HCT116 (cell line): Measurements from ENCODE around the gene EEIG1. TPM values are rescaled to one million over a fixed set of nuclear protein-coding genes. Genes with fewer than 3 reads are reported as not detected.

Experiments used
- ATAC-seq: fragments of 200-7000 bp; cut with Tn5 transposase; 2 replicates; pipeline ENCODE4 v1.9.1; 2020; ENCODE audit warnings: mild to moderate bottlenecking, moderate library complexity
- BruUV-seq: library from RNA; stranded (reverse); fragments of 400-500 nt; replicated peaks from 2 replicates; lab custom pipeline; 2021; lab: Mats Ljungman, UMichigan
- CTCF ChIA-PET: fragments of 300-600 bp; sonication (Branson Sonifier 250); formaldehyde crosslinking; loops from one replicate; lab custom pipeline; 2021; ENCODE audit warnings: antibody characterized with exemption; lab: Charles Lee
- POLR2A ChIA-PET: fragments of 300-600, 350-600 bp; sonication (Branson Sonifier 250); formaldehyde crosslinking; loops from one replicate; lab custom pipeline; 2021; ENCODE audit warnings: antibody characterized with exemption; lab: Charles Lee
- RAD21 ChIA-PET, 2 experiments: fragments of 300-600 bp; sonication (Branson Sonifier 250); formaldehyde crosslinking; loops; one replicate each; lab custom pipeline; 2023; ENCODE audit warnings: low total read pairs in 2 of 2; ENCODE audit not compliant: uncharacterized antibody in 2 of 2, unreplicated experiment in 2 of 2, low non-redundant PET in 1 of 2; lab: Charles Lee
- DNase-seq: peaks from one replicate; pipeline ENCODE4 v3.0.0-alpha.2; 2010; ENCODE audit warnings: low read depth, low spot score
- H2AFZ ChIP-seq: fragments of 200-600 bp; shearing (Covaris generic), sonication (generic); 2 replicates; pipeline ENCODE4 v1.6.1; 2017; ENCODE audit warnings: low read depth, mixed run types, mixed read lengths, antibody characterized with exemption, low read length; ENCODE audit not compliant: poor library complexity, severe bottlenecking
- H3K27ac ChIP-seq: 2 replicates; pipeline ENCODE4 v1.5.1; 2012; ENCODE audit warnings: low read depth, low read length
- H3K27me3 ChIP-seq: fragments of 200-600 bp; sonication (generic); 2 replicates; pipeline ENCODE4 v1.6.1; 2016; ENCODE audit warnings: mixed run types, low read length, mixed read lengths; ENCODE audit not compliant: insufficient read depth
- H3K36me3 ChIP-seq, 2 experiments: fragments of 200-500 bp in 1 of 2; fragments of 200-600 bp in 1 of 2; sonication (Bioruptor generic) in 1 of 2; sonication (generic) in 1 of 2; 2 replicates each; pipeline versions ENCODE4 v1.5.1 to v1.6.1; 2014 to 2016; ENCODE audit warnings: low read length in 2 of 2, inconsistent platforms in 1 of 2, mixed read lengths in 1 of 2, mixed run types in 1 of 2; ENCODE audit not compliant: insufficient read depth in 2 of 2, control insufficient read depth in 1 of 2
- H3K4me1 ChIP-seq, 2 experiments: fragments of 200-600 bp in 1 of 2; sonication (generic) in 1 of 2; 2 replicates each; pipeline versions ENCODE4 v1.5.1 to v1.6.1; 2012 to 2017; ENCODE audit warnings: low read length in 2 of 2, inconsistent platforms in 1 of 2, mild to moderate bottlenecking in 1 of 2, mixed read lengths in 1 of 2, mixed run types in 1 of 2, moderate library complexity in 1 of 2; ENCODE audit not compliant: insufficient read depth in 2 of 2, control insufficient read depth in 1 of 2
- H3K4me2 ChIP-seq: fragments of 200-600 bp; sonication (generic); 2 replicates; pipeline ENCODE4 v1.6.1; 2017; ENCODE audit warnings: mixed run types, low read length, mixed read lengths
- H3K4me3 ChIP-seq, 2 experiments: fragments of 200-600 bp in 1 of 2; sonication (generic) in 1 of 2; replicated peaks in 1 of 2; 2 replicates each; pipeline ENCODE4 v1.5.1; 2011 to 2016; ENCODE audit warnings: low read length in 2 of 2, control low read depth in 1 of 2, low read depth in 1 of 2, mild to moderate bottlenecking in 1 of 2, mixed read lengths in 1 of 2, mixed run types in 1 of 2
- H3K79me2 ChIP-seq: fragments of 200-600 bp; sonication (generic); 2 replicates; pipeline ENCODE4 v1.6.1; 2017; ENCODE audit warnings: mild to moderate bottlenecking, mixed run types, low read length, moderate library complexity, mixed read lengths; ENCODE audit not compliant: insufficient read depth
- H3K9ac ChIP-seq: fragments of 200-600 bp; sonication (generic); 2 replicates; pipeline ENCODE4 v1.6.1; 2016; ENCODE audit warnings: low read length, mixed read lengths
- H3K9me2 ChIP-seq: fragments of 200-600 bp; sonication (generic), shearing (Covaris generic); 2 replicates; pipeline ENCODE4 v1.6.1; 2017; ENCODE audit warnings: mixed run types, mild to moderate bottlenecking, moderate library complexity; ENCODE audit not compliant: insufficient read depth
- H3K9me3 ChIP-seq, 2 experiments: fragments of 200-500 bp in 1 of 2; fragments of 200-600 bp in 1 of 2; sonication (Bioruptor generic) in 1 of 2; sonication (generic) in 1 of 2; 2 replicates each; pipeline ENCODE4 v1.6.1; 2014 to 2017; ENCODE audit warnings: low read length in 2 of 2, mixed read lengths in 2 of 2, inconsistent platforms in 1 of 2, low read depth in 1 of 2, mild to moderate bottlenecking in 1 of 2, mixed run types in 1 of 2, moderate library complexity in 1 of 2; ENCODE audit not compliant: control insufficient read depth in 1 of 2, insufficient read depth in 1 of 2
- H4K20me1 ChIP-seq: fragments of 200-600 bp; sonication (generic), shearing (Covaris generic); 2 replicates; pipeline ENCODE4 v1.6.1; 2017; ENCODE audit warnings: mixed run types, mild to moderate bottlenecking, moderate library complexity; ENCODE audit not compliant: insufficient read depth
- CBX3 ChIP-seq: IDR thresholded peaks from 2 replicates; pipeline ENCODE4 v1.6.1; 2012; ENCODE audit warnings: low read depth
- CEBPB ChIP-seq: IDR thresholded peaks from 2 replicates; pipeline ENCODE4 v1.6.1; 2012; ENCODE audit warnings: low read depth
- EZH2phosphoT487 ChIP-seq: fragments of 200-600 bp; IDR thresholded peaks from 2 replicates; pipeline ENCODE4 v1.6.1; 2018; ENCODE audit warnings: antibody characterized with exemption, borderline replicate concordance
- POLR2AphosphoS5 ChIP-seq: IDR thresholded peaks from 2 replicates; pipeline ENCODE4 v1.6.1; 2011; ENCODE audit warnings: mild to moderate bottlenecking, low read depth, low read length, moderate library complexity
- RAD21 ChIP-seq: IDR thresholded peaks from 2 replicates; pipeline ENCODE4 v1.6.1; 2012; ENCODE audit warnings: low read depth, mild to moderate bottlenecking
- SRF ChIP-seq: IDR thresholded peaks from 2 replicates; pipeline ENCODE4 v1.6.1; 2012; ENCODE audit warnings: low read depth
- intact Hi-C: fragments of 100-400 bp; cut with micrococcal nuclease; formaldehyde crosslinking; loops from 2 replicates; pipeline ENCODE4 v1.10.0; 2022
- total RNA-seq: library from RNA; stranded (reverse); gene quantifications from one replicate; pipeline ENCODE4 v1.2.1, GENCODE V29; 2021; ENCODE audit not compliant: unreplicated experiment
- TF ChIP-seq, protein P1 (sequence below): IDR thresholded peaks from 2 replicates; pipeline ENCODE4 v1.6.1; 2011; ENCODE audit warnings: mild to moderate bottlenecking, low read length, moderate library complexity; ENCODE audit not compliant: insufficient replicate concordance; ENCODE audit errors: extremely low read depth

The EEIG1 gene
- total RNA-seq, 1 experiment from 2014 or later, result 44.2 TPM

DNA sequence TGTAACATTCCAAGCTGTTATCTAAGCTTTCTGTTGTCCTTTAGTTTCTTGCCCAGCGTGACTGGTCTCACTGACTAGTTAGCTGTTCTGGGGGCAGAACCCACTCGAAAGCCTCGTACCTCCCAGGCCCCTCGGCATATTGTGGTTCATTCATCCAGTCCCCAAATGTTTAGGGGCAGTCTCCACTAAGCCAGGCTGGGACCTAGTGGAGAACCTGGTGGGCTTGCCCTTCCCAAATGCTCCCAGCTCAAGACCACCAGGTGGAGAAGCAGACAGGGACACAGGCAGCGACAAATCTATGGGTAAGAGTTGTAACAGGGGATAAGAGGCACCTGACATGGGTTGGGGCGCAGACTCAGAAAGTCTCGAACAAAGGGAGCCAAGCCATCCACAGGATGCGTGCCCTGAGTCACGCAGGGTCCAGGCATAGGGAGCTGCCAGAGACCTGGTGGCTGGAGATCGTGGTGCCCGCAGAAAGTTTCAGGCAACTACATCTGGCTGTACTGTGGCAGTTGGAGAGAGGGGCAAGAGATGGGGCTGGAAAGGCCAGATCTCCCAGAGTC is 851 bp upstream of the EEIG1 start:
- no peaks in the 10 kb centered on the region for H3K27me3 ChIP-seq
- ChIA-PET CTCF (interaction anchor here (1.1 to 1.6 kb wide), 2 partner anchors 25 to 39 kb away, joined by 3 to 6 read pairs; no protein-coding TSS in a partner anchor), RAD21 (no interaction called here), POLR2A (interaction anchor here (1.9 to 2.8 kb wide), 3 partner anchors 10 to 26 kb away, joined by 5 to 8 read pairs (median 8); no protein-coding TSS in a partner anchor)
- peak overlapping the region; percentile 91 for H3K4me2 ChIP-seq
- ATAC-seq (no peak), DNase-seq (no peak)
- peaks cover 36% of the 10 kb centered on the region for H3K79me2 ChIP-seq
- no peaks in the 10 kb centered on the region for H3K9me3 ChIP-seq
- no peaks in the 10 kb centered on the region for H3K9me2 ChIP-seq
- H4K20me1 ChIP-seq, result no peaks in the 10 kb centered on the region
- H3K9ac ChIP-seq, result peak overlapping the region; percentile 71
- intact Hi-C loops, result no loop called here
- TF ChIP-seq EZH2phosphoT487 (no peak), SRF (no peak), RAD21 (no peak), CBX3 (no peak)
- TF ChIP-seq, protein P1, sequence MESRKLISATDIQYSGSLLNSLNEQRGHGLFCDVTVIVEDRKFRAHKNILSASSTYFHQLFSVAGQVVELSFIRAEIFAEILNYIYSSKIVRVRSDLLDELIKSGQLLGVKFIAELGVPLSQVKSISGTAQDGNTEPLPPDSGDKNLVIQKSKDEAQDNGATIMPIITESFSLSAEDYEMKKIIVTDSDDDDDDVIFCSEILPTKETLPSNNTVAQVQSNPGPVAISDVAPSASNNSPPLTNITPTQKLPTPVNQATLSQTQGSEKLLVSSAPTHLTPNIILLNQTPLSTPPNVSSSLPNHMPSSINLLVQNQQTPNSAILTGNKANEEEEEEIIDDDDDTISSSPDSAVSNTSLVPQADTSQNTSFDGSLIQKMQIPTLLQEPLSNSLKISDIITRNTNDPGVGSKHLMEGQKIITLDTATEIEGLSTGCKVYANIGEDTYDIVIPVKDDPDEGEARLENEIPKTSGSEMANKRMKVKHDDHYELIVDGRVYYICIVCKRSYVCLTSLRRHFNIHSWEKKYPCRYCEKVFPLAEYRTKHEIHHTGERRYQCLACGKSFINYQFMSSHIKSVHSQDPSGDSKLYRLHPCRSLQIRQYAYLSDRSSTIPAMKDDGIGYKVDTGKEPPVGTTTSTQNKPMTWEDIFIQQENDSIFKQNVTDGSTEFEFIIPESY, result no peak
- no peak overlapping the region for H2AFZ ChIP-seq
- H3K4me3 ChIP-seq, result peak overlapping the region; percentile 44 to 62
- BruUV-seq, result no TSS peak
- peaks cover 28 to 46% of the 10 kb centered on the region in 2 experiments for H3K4me1 ChIP-seq
- H3K27ac ChIP-seq, result peak overlapping the region; percentile 95
- H3K36me3 ChIP-seq, result no peaks in the 10 kb centered on the region

DNA sequence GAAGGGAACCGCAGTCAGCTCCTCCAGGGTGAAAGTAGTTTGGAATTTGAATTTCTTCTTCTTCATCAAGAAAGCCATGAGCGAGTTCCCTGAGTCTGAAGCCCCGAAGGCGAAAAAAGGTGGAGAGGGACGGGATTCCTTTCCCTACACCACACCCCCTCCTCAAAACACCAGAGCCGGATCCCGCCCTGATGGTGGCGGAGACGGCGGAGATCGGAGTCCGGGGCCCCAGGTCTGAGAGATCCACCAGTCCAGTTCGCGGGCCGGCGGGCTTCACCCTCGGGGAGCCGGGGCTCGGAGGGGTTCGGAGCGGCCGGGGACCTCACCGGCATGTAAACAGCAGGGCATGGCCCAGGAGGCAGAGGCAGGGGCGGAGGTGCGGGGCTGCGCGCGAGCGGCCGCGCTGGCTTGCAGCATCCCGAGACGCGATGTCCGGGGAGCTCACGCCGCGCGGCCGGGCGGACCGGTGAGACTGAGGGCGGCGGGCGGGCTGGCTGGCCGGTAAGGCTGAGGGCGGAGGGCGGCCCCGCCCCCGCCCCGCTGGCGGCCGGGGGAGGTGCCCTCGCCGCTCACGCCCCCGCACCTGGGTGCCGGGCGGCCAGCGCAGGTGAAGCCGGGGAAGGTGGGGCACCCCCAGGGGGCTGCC is 606 bp downstream of the EEIG1 start:
- Histone ChIP-seq H4K20me1 (no peaks in the 10 kb centered on the region), H3K36me3 (no peaks in the 10 kb centered on the region), H3K4me3 (peak overlapping the region; percentile 64 to 87), H3K27ac (peak overlapping the region; percentile 95), H3K79me2 (peaks cover 51% of the 10 kb centered on the region), H3K27me3 (no peaks in the 10 kb centered on the region), H3K9me2 (no peaks in the 10 kb centered on the region), H2AFZ (no peak overlapping the region), H3K9me3 (no peaks in the 10 kb centered on the region), H3K4me2 (peak overlapping the region; percentile 91), H3K9ac (peak overlapping the region; percentile 73), H3K4me1 (peaks cover 28 to 44% of the 10 kb centered on the region in 2 experiments)
- DNase-seq (no peak), ATAC-seq (peak; percentile 59)
- RAD21 ChIA-PET, result no interaction called here
- intact Hi-C loops, result no loop called here
- TF ChIP-seq POLR2AphosphoS5, result peak; percentile 58; the same call in 1 of the 2 replicates
- no peak for TF ChIP-seq CEBPB
- POLR2A ChIA-PET, result interaction anchor here (1.1 to 2.8 kb wide), 5 partner anchors 11 to 27 kb away, joined by 3 to 9 read pairs (median 8); no protein-coding TSS in a partner anchor
- CTCF ChIA-PET, result no interaction called here
- TSS peak; percentile 51 for BruUV-seq
